GM18873 (cell line): Measurements from ENCODE around the gene SHISA8.

Experiments
- ATAC-seq: cut with Tn5 transposase; IDR thresholded peaks from one replicate; pipeline ENCODE4 v1.9.1; 2021; ENCODE audit warnings: mild to moderate bottlenecking, moderate library complexity, moderate number of reproducible peaks; ENCODE audit not compliant: unreplicated experiment, low FRiP score

The SHISA8 gene

DNA sequence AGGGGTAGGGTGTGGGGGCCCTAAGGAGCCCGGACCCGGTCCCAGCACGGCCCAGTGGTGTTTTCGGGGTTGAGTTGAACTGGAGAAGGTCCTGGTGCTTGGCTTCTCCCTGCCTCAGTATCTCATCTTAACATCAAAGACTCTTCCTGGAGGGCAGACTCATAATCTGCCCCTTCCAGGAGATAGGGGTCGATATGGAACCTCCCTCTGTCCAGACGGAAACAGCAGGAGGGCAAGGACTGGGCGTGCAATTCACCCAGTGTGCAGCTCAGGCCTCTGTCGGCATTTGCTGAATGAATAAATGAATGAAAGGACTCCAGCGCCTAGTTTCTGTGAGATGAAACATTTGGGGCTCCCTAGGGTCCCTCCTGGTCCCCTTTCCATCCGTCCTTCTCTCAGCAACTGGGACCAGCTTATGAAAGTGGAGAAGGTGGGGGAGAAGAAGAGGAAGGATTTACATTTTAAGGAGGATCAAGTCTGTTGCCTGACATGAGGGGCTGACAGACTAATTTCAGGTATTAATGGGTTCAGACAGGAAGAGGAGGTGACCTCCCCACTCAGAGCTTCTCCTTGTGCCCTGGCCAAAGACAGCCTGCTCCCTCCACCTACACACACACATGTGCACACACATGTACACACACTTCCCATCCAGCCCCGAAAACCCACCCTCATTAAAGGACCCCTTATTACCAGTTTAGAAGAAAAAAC, 1.1 kb upstream of the SHISA8 start:
- no peak for ATAC-seq

DNA sequence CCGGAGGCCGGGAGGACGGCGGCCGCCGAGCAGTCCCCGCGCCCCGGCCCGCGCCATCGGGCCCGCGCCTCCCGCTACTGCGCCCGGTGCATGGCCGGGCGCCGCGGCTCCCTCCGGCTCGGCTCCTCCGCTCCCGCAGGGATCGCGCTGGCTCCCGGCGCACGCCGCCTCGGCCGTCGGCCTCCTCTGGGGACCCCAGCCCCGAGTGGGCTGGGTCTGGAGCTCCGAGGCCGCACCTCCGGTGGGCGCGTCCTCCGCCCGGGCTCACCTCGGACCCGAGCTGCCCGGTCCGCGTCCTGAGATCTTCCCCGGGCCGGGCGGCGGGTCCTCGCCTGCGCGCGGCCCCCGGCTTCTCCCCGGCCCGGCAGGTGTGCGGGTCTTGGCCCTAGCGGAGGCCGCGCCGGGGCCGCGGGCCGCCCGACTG, 251 bp downstream of the SHISA8 start:
- ATAC-seq = no peak

DNA sequence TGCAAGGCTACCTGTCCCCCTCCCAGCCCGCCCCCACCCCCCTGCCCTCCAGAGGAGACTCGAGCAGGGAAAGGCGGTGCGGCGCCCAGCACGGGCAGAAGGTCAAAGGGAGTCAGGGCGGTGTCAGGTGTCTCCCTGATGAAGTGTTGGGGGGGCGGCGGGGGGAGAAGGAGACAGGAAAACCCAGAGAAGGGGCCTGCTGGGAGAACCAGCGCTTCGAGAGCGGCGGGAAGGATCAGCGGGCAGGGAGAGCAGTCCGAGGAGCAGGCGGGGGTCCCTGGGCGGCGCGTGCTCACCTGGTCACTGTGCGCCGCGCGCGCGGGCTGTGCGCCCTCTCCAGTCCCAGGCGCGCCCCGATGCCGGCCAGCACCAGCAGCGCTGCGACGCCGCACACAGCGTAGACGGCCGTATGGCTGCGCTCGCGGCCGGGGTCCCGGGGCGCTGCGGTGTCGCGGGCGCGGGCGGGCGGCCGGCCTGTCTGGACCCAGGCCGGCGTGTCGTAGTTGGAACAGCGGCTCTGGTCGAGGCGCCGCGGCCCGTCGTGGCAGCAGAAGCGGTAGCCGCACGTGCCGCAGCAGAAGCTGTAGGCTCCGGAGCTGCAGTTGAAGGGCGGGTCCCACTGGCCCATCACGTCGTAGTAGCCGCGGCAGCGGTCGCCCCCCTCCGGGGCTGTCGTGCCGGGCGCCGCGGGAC, 886 bp downstream of the SHISA8 start:
- no peak for ATAC-seq

DNA sequence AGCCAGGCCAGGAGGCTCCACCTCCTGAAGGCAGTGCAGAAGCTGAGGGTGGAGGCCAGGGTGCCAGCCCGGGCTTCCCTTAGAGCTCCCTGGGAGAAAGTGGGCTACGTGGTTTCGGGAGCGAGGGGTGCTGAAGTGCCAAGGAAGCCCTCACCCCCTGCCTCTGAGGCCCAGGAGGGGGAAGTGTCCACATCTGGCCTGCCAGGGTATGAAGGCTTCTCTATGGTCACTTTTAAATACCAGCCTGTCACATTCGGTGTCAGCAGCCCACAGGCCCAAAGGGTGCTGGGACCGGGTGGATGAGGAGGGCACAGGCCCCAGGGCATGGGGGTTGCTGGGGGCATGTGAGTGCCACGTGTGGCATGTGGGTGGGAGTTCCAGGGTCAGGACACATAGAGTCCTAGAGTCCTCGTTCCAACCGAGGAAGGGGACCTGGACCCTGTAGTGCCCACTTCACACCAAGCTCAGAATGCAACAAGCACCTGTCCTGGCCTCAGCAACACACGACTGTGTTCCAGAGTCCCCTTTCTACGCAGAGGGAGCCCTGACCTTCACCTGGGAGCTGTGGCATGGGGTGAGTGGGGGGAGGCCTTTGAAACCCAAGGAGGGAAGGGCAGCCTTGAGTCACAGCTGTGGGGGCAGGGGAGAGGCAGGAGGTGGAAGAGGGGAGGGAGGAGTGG, 1.7 kb downstream of the SHISA8 start:
- ATAC-seq = no peak

DNA sequence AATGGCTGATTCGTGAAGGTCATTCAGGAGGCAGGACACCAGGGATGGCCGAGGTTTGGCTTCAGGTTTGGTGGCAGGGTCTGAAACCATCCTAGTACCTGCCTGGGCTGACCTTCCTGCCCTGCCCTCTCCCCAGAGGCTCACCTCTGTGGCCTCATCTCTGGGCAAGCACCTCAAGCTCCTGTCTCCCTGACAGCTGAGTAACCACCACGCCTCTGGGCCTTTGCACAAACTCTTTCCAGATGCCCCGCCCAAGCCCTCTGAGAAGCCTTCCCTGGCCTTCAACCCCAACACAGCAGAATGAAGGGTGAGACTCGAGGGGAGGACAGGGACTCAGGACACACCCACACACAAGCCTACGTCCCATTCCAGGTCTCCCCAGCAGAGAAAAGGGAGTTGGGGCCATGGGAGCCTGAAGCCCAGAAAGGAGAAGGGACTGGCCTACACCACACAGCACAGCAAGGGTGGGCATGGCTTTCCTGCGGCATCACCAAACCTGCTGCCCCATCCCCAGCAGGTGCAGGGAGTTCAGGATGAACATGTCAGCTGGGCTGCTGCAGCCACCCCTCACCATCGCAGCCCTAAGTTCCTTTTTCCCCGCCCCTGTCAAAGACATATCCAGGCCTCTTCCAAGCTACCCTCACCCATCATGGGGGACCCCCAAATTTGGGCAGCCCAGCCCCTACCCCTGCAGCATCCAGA, 2.4 kb downstream of the SHISA8 start:
- ATAC-seq = no peak

DNA sequence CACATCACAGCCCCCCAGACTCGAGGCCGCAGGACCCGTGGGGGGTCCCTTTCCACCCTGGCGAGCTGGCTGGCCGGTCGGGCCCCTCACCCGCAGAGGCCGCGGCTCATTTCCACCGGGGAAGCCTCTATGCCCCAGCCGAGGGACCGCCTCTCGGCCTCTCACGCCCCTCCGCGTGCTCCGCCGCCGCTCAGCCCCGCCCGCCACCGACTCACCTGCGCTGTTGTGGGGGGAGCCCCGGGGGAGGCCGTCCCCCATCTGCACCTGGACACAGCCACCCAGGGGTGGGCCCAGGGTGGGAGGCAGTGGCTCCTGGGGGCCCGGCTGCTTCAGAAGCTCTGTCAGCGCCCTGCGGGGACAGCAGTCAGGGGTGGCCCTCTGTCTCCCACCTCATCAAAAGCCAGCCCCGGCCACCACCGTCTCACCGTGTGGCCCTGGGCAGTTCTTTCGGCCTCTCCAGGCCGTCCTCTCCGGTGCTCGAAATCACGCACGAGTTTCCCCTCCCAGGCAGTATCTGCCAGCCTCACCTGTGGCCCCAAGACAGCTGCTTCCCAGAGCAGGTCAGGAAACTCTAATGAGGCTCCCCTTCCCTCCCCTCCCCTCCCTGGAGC, 3.8 kb downstream of the SHISA8 start:
- no peak for ATAC-seq

DNA sequence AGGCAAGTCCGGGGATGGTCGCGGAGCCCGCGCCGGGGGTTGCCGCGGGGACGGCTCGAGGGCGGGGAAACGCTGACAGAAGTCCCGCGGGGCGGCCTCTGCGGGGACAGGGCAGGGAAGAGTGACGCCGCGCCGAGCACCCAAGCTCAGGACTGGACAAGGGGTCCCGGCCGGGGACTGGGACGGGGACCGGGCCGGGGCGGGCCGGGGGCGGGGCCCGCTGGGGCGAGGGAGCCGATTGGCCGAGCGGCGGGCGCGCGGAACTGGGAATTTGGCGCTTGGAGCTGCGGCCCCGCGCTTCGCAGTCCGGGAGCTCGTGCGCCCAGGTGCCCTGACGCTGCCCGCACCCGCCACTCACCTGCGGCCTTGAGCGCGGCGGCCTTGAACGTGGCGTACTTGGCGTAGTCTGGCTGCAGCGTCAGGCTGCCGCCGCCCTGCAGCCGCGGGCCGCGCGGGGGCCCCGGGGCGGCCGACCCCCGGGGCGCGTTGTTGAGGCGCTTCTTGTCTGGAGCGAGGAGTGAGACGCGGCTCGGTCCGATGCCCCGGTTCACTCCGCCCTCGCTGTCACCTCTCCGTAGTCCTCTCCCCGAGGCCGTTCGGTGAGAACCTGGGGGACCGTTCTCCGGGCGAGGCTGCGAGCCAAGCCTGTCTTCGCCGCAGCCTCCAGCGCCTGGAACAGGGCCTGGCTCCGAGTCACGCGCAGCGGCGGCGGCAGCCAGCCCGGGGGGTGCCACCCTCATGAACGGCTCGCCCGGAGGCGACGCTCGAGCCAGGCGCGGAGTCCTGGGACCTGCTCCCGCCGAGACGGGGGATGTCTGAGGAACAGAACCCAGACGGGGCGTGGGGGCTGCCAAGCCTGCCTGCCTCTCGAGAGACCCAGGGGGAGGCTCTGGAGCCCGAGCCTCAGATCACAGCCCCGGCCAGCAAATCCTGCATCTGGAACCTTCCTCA, 4.5 kb downstream of the SHISA8 start:
- no peak for ATAC-seq

DNA sequence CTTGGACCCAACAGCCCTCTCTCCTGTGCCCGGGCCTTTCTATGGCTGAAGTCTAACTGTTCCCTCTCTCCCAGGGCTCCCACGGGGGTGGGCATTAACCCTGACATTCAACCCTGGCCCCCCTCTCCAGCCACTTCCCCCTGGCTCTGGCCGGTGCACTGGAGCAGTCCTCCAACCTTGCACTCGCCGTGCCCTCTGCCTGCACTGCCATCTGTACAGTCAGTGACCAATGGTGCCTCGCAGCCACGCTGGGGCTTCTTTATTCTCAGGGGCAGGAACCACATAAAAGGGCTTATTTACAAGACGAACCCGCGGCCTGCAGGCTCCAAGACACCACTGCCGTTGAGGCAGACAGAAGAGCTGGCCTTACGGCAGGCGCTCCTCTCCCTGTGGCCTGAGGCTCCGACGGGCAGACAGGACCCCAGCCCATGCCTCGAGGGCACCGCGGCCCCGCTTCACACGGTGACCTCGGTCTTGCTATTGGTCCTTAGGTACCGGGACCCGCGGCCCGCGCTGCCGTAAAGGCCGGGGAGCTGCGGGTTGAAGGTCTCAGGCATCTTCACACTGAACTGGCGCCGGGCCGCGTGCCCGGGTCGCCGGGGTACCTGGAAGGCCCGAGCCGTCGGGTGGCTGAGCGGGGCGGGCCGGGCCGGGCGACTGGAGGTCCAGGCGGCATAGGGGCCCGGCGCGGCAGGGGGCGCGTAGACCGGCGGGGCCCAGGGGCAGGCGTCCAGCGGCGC, 5.4 kb downstream of the SHISA8 start:
- no peak for ATAC-seq

DNA sequence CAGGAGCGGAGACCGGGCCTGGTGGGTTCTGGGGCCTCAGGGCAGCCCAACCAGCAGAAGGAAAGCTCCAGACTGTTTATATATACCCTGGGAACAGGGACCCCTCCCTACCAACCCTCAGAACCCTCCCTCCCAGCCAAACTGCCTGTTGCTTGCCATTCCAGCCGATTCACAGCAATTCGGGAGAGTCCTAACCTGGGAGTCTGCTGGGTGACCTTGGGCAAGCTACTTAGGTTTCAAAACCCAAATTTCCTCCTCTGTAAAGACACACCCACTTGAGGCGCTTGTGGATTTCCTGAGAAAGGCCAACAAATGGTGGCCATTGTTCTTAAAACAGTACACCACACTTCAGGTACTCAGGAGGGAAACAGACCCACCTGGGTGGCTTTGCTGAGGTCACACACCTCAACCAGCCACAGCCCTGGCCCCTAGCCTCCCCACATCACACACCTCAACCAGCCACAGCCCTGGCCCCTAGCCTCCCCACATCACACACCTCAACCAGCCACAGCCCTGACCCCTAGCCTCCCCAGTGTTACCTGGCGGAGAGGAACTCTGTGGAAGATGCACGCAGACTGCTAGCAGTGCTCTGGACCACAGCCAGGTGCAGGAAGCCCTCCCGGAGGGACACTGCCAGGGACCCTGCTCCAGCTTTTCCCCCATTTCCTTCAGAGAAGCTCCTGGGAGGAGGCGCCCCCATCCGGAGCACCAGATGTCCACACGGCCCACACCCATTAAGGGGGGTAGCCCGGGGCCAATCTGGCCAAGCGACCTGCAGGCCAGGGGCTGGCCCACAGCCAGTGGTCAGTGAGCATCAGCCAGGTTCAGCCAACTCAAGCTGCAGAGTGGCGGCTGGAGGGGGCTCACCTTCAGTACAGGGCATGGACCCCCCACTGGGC, 6.2 kb downstream of the SHISA8 start:
- ATAC-seq = no peak

DNA sequence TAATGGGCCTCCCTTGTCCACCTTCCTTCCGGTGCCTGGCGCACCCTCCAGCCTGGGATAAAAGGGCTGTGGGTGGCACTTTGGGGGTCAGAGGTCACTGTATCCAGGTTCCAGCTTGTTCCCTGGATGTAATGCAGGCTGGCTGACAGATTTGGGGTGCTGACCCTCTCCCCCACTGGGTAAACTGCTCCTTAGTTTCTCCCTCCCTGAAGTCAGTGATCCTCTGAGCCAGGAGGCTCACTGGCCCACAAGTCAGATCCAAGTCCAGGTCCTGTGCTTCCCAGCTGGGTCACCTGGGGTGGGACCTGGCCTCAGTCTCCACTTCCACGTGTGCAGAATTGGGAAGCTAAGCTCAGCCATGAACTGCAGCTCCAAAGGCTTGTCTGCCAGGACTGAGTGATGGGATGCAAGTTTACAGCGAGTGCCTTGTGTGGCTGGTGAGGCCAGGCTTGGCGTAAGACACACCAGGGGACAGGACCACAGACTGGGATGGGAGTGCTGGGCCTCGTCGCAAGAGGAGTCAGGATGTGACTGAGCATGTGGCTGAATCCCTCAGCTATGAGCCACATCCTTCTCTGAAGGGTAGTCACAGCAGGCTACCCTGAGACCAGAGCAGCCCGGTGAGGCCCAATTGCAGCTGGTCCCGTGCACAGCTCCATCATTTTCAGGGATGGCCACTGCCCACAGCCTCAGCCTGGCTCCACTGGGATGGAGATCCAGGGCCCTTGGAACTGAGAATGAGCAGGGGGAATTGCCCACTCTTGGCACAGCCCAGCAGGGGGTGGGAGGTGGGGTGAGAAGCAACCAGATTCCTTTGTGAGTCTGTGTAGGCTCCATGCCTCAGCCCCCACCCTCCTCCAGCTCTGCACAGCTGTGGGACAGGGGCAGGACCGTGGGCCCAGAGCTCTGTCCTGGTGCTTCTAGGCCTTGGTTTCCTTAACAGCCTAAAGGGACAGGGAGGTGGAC, 7.2 kb downstream of the SHISA8 start:
- ATAC-seq = no peak

DNA sequence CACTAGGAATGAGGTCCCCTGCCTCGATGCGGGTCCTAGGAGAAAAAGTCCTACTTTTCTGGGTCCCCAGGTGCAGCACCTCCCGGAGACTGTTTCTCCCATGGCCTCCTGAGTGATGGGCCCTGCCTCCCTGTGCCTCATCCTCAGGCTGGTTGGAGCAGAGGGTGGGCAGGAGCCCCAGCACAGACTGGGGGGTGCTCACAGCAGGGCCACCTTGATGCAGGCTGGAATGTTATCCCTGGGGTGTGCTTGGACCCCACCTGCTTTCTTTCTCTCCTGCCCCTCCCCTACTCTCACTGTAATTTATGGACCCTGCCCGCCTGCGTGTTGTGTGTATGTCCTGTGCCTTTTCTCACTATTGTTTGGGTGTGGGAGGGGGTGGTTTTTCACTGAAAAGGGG, 8.1 kb downstream of the SHISA8 start:
- no peak for ATAC-seq

DNA sequence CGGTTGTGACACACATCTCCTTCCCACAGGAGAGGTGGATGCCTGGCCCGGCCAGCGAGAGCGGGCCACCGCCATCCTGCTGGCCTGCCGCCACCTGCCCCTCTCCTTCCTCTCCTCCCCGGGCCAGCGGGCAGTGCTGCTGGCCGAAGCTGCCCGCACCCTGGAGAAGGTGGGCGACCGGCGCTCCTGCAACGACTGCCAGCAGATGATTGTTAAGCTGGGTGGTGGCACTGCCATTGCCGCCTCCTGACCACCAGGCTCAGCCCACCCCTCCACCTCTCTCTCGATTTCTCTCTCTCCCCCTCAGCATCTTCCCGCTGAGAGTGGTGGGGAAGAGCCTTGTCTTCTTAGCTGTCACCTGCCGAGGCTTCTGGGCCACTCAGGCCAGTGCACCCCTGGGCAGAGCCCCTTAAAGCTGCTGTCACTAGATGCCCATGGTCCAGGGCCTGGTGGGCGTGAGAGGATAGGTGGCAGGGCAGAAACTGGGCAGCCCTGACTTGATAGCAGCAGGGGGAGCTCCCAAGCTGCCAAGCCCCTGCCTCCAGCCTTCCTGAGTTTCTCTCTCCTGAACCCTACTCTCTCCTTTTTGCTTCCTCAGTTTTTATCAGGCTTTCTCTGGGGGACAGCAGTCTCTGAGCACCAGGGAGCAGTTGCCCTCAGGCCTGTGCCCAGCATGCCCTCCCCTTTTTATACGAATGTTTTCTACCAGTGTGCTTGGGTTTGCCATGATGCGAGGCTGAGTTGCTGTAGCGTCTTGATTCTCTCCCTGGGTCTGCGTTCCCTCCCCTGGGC, 9.3 kb downstream of the SHISA8 start:
- ATAC-seq = no peak

DNA sequence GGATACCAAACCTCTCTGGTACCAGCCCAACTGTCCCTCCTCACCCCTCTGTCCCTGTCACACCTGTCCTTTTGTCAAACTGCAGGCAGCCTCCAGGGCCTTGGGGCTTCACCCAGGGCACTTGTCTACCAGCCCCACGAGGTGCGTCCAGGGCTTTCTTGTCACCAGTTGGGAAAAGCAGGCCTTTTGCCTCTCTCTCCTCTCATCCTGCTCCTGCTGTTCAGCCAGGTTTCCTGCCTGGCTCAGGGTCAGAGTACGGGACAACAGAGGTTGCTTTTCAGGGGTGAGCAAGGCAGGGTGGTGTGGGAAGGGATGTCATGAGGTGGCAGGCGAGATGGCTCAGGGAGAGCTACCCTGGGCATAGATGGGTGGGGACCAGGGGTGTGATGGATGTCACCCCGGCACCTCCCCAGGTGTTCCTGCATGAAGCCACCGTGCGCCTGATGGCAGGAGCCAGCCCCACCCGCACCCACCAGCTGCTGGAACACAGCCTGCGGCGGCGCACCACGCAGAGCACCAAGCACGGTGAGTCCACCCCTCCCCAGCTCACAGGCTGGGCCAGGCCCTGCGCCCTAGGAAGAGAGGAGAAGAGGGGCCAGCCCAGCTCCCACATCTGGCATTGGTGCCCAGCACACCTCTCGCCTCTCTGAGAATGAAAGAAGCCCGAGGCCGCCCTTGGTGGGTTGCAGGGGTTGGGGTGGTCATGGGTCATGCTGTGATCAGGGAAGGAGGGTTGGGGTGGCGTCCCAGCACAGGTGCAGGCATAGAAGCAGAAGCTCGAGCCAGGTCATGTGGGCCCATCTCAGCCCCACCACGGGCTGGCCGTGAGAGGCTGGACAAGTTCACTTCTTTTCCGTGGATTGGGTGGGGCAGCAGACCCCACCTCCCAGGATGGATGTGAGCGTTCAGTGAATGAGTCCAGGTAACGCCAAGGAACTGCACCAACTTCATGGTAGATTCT, 10.1 kb downstream of the SHISA8 start:
- ATAC-seq = no peak

DNA sequence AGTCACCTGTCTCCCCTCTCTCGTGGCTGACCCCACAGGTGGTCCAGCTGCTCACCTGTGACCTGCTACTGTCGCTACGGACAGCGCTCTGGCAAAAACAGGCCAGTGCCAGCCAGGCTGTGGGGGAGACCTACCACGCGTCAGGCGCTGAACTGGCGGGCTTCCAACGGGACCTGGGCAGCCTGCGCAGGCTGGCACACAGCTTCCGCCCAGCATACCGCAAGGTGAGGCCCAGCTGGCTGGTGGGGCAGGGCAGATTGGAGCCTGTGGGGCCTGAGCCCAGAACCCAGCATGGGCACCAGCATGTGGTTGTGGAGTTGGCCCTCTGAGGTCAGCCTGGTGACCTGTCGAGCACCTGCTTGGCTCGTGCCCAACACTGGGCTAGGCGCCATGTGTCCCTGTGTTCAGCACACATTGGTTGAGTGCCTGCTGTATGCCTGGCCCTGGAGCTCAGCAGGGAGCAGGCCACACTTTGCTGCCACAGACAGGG, 11.9 kb downstream of the SHISA8 start:
- ATAC-seq = no peak

DNA sequence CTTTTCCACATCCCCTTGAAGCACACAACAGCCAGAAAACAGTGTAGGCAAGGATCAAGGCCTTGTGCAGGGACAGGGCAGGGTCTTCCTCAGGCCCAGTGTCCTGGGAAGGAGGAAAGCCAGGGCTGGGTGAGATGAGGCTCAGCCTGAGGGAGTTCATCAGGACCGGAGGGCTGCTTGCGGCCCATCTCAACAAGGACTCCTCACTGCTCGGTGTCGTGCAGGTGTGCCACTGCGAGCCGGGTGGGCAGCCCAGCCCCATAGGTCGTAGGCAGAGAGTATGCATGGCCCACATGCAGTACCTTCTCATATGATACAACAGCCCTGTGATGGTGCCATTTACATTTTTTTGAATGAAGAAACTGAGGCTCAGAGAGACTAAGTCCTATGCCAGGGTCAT, 12.9 kb downstream of the SHISA8 start:
- no peak for ATAC-seq
